NCI-H2107 treated with DMSO at 0.1 percent for 48 hours (cell line): ENCODE results near the gene SORCS1.

Source experiments
- DNase-seq: peaks from one replicate; lab custom pipeline; 2025; ENCODE audit not compliant: unreplicated experiment; lab: John Stamatoyannopoulos, UW

SORCS1 gene

GRCh38 chr10:106557951-106558733, 606.4 kb downstream of the SORCS1 start:
- no peak for DNase-seq

DNA sequence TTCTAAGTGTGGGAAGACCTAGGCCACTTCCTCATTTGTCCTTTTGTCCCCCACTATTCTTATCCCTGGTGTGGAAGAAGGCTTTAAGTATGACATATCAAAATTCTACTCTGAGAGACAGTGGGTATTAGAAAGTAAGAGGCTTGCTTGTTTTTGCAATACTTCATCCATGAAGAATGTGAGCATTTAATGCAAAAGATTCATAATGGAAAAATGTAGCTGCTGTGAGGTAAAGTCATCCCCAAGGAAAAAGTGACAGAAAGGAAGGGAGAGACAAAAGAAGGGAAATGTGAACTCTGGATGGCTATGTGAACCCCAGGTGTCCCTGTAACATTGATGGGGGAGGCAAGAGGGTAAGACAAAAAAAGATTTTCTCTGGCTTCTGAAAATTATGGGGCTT, 607.5 kb downstream of the SORCS1 start:
- DNase-seq = no peak

DNA sequence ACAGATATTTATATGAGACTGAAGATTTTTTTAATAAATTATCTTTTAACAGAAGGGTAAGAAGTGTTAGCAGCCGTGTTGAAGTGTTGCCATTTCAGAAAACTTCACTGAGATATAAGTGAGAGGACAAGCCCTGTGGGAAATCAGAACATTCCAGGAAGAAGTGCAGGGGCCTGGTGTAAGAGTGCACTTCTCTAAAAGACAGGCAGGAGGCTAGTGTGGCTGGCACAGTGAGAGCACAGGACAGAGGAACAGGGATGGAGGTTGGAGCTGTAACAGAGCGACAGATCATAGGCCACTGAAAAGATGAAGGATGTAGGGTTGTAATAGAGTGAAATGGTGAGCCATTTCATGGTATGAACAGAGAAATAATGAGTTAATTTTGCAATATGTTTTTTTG, 608.9 kb downstream of the SORCS1 start:
- DNase-seq = no peak

GRCh38 chr10:106551501-106552062, 612.9 kb downstream of the SORCS1 start:
- DNase-seq = no peak

DNA sequence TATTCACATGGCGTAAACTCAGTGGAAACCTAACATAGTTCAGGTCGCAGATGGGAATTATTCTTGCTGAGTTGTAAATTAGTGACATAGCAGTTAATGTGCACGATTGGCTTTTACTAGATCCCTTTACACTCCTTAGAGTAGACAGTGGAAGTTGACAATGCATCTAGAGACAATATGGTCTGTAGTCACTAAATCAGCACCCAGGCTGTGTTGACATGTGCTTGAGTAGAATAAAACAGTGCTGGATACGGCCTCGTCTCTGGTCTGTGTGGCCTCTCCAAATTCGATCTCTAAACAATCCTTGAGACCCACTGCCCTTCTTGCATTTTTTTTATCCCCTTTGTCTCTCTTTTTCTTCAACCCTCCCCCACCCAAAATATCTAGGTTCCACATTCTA, 615.7 kb downstream of the SORCS1 start:
- no peak for DNase-seq

DNA sequence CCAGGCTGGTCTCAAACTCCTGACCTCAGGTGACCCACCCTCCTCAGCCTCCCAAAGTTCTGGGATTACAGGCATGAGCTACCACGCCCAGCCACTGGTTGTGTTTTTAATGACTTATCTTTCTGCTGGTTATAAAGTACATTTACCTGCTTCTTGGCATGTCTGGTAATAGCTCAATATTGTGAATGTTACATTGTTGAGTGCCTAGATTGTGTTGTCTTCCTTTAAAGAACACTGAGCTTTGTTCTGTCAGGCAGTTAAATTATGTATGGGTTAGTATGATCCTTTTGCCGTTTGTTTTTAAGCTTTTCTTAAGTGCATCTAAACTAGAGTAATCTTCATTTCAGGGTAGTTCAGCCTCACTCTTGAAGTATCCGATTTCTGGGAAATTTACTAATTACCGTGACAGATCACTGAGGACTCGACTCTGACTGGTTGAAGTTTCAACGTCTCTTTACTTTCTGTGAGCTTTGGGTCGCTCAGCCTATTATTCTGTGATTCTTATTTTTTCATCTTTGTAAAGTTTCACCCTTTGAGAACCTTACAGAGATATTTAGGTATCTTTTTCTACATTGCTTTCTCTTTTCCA, 617.4 kb downstream of the SORCS1 start:
- DNase-seq = no peak

DNA sequence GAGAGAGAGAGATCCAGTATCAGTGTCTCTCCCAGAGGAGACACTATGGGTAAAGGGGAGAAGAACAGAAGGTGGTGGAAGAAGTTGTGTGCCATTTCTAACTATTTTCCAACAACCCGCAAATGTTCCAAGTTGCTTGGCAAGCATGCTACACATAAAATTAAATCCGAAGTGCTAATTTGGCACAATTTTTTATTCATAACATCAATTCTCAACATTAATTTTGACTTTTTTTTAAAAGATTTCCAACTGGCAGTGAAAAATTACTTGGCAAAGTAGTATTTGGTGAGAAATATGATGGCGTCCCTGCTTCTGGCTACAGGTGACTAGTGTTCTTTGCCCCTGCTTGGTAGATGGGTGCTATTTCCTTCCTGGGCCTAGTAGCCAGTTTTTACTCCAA, 622.0 kb downstream of the SORCS1 start:
- DNase-seq = no peak

DNA sequence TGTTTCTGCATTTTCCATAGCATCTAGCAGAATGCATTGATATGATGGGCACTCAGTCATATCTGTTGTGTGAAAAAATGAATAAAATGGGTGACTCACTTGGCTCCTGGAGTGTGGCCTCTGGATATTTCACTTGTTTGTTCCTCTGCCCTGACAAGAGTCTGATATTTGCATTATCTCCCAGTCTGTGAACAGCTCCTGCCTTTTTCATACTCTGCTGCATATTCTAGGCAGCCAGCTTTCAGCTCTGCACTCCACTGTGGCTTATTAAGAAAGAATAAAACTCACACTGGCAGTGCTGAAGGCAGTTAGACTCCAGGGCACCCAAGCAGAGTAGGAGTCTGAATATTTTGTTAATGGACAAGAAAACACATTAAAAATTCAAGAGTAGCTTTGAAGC, 623.9 kb downstream of the SORCS1 start:
- no peak for DNase-seq

DNA sequence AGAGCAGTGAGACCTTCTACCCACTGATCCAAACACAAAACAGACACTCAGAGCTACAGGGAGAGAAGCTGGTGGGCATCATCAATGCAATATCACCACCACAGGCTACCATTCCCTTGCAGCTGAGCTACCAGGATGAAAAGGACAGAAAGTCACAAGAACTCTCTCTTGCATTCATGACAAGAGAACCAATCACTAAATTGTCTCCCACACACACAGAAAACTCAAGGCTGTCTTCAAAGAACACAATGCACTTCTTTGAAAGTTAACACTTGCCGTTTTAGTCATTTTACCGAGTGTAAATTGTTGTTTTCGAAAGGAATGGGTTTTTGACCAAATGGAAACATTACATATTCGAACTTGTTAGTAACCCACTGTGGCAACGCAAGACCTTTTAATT, 626.6 kb downstream of the SORCS1 start:
- no peak for DNase-seq

DNA sequence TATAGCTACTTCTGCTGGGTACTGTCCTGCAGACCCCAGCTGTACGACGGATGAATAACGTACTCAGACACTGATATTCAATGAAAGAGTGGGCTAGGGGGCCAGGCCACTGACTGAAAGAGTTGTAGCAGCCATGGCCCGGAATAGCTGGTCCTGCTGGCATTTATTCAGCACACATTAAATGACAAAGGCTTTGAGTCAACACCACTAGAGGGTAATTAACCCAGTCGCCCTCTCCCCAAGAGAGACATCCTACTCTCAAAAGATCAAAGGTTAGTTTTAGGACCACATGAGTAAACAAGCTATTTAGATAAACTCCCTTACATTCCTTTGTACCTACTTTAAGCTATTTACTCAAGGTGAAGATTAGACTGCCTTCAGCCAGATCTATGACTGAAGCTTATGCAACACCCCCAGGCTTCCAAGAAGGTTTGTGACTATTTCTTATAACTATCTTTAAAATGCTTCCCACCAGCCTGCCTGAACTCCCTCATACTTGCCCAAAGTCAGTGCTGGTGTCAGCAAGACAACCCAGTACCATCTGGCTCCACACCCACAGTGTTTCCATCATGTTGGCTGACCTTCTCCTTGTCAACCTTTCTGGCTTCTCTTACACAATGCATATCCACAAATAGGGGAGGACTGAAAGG, 629.1 kb downstream of the SORCS1 start:
- DNase-seq = no peak

DNA sequence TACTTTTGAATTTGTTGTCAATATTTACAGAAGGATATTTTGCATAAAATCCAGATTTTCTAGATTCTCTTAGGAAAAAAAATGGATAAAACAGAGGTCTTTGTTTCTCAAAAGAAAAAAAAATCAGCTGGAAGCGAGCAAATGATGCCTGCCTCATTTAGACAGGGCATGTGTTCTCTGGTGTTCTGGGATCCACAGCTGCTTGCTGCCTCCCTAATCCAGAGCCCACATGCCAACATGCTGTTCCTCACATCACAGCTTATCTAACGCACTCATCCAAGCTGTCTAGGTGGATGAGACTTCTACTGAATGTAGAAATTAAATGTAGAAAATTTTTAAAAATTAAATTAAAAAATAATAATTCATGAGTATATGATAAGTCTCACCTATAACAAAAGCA, 630.1 kb downstream of the SORCS1 start:
- DNase-seq = no peak

- no peak for DNase-seq
Measured at GRCh38 chr10:106528702-106529101, 635.8 kb downstream of the SORCS1 start.

DNA sequence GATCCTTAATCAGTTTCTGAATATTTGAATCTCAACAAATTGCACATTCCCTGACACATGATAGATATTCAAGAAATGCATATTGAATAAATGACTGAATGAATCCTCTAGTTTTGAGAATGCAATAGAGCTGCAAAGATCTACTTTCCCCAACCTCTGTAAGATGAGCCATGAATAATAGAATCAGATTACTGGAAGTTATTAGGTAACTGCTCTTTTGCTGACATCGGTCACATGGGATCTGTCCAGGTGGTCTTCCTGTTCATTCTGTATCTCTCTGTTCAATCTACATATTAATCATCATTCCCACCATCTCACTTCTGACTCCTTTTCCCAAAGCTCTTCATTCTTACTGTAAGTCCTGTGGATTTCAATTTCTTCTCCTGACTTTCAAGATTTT, 638.7 kb downstream of the SORCS1 start:
- no peak for DNase-seq
